Activated T-cell treated with anti-CD3 and anti-CD28 coated beads, Interleukin-2, amount 50 U/mL, for 48 hours (primary cell): ENCODE measurements around the gene S100Z.
"Not testable (repeated sequence)": the region's sequence is repeated elsewhere in the genome, so short reads cannot be mapped to it uniquely, and the experiment has no call there.

ENCODE experiments used
- DNase-seq, 2 experiments: peaks; one replicate each; pipeline ENCODE4 v3.0.0-alpha.2; 2020

S100Z gene

GRCh38 chr5:76849419-76850291 is at the start of gene S100Z:
Gene S100Z (plus strand): TSS chr5:76850014. CDS start chr5:76875360, 25,346 bp downstream.
- peak; percentile 44 to 47 for DNase-seq

- DNase-seq: no peak
These were observed 49.2 kb upstream of the S100Z start for GRCh38 chr5:76800579-76800978.

GRCh38 chr5:76801159-76801802 is 48.5 kb upstream of the S100Z start:
- DNase-seq: no peak

- no peak for DNase-seq
These were observed 48.0 kb upstream of the S100Z start for GRCh38 chr5:76801803-76802195.

GRCh38 chr5:76804266-76804665 is 45.5 kb upstream of the S100Z start:
- no peak for DNase-seq

- no peak for DNase-seq
These were observed 43.9 kb upstream of the S100Z start for GRCh38 chr5:76805821-76806505.

- DNase-seq: no peak
These were observed 42.5 kb upstream of the S100Z start for GRCh38 chr5:76807296-76807695.

GRCh38 chr5:76808141-76808691 is 41.6 kb upstream of the S100Z start:
- no peak for DNase-seq

GRCh38 chr5:76809141-76809540 is 40.7 kb upstream of the S100Z start:
- DNase-seq: no peak

- no peak for DNase-seq
These were observed 39.6 kb upstream of the S100Z start for GRCh38 chr5:76810236-76810635.

- DNase-seq: no peak
These were observed 38.6 kb upstream of the S100Z start for GRCh38 chr5:76811214-76811613.

- not testable (repeated sequence) for DNase-seq
These were observed 37.6 kb upstream of the S100Z start for GRCh38 chr5:76812209-76812608.

- no peak for DNase-seq
These were observed 35.7 kb upstream of the S100Z start for GRCh38 chr5:76813982-76814562.

- no peak for DNase-seq
These were observed 33.5 kb upstream of the S100Z start for GRCh38 chr5:76816110-76816831.

- DNase-seq: peak; percentile 47 to 63
These were observed 30.7 kb upstream of the S100Z start, which contains the start of gene F2RL1 for GRCh38 chr5:76818844-76819831. Gene F2RL1 (plus strand): TSS chr5:76819030. CDS start chr5:76819183, 153 bp downstream.

GRCh38 chr5:76819851-76820525 is 29.8 kb upstream of the S100Z start:
- no peak for DNase-seq

GRCh38 chr5:76820526-76820890 is 29.3 kb upstream of the S100Z start:
- DNase-seq: no peak

- DNase-seq: no peak
These were observed 28.7 kb upstream of the S100Z start for GRCh38 chr5:76821136-76821535.

- not testable (repeated sequence) for DNase-seq
These were observed 27.6 kb upstream of the S100Z start for GRCh38 chr5:76822105-76822731.

- DNase-seq: not testable (repeated sequence)
These were observed 23.4 kb upstream of the S100Z start for GRCh38 chr5:76826416-76826815.
